Right cardiac atrium (tissue), 5 donors: ENCODE measurements around the gene BDKRB2. TPM values are rescaled to one million over a fixed set of nuclear protein-coding genes. Genes with fewer than 3 reads are reported as not detected.

Experiments used
- ATAC-seq, 2 donors: fragments of 200-7000 bp; cut with Tn5 transposase; one replicate each; pipeline versions ENCODE4 v1.8.0 to v1.9.1; 2020; ENCODE audit warnings: moderate library complexity in 2 of 2, mild to moderate bottlenecking in 1 of 2
- DNase-seq, 3 donors: peaks; one replicate each; pipeline ENCODE4 v3.0.0-alpha.2; 2020
- H3K27ac ChIP-seq: one replicate; pipeline ENCODE4 v1.5.1; 2013; ENCODE audit warnings: mild to moderate bottlenecking, low read length, control low read depth, moderate library complexity
- H3K27me3 ChIP-seq: one replicate; pipeline ENCODE4 v1.6.1; 2013; ENCODE audit not compliant: control insufficient read depth, insufficient read depth
- H3K4me1 ChIP-seq: one replicate; pipeline ENCODE4 v1.6.1; 2013; ENCODE audit warnings: low read length; ENCODE audit not compliant: control insufficient read depth, insufficient read depth
- H3K4me3 ChIP-seq: one replicate; pipeline ENCODE4 v1.5.1; 2013; ENCODE audit warnings: low read length, control low read depth
- H3K9me3 ChIP-seq: one replicate; pipeline ENCODE4 v1.6.1; 2013; ENCODE audit warnings: low read length; ENCODE audit not compliant: control insufficient read depth
- WGBS: extraction: QIAGEN DNeasy Blood & Tissue Kit; methylation state at CpG from one replicate; pipeline ENCODE4 v1.1.7; 2013; 5-methylcytosine and 5-hydroxymethylcytosine counted together
- intact Hi-C, 4 donors: fragments of 100-400 bp; cut with DNase I; formaldehyde crosslinking; loops; one replicate each; pipeline versions ENCODE4 v1.11.0 to v1.14.0; 2022 to 2023
- polyA plus RNA-seq: library from polyadenylated mRNA; stranded (reverse); fragments of 200-250 nt; gene quantifications from one replicate; pipeline ENCODE4 v1.2.3, GENCODE V29; 2013
- total RNA-seq, 4 donors: library from RNA; stranded (reverse); fragmentation: NEBNext Ultra II Directional; extraction: Animal tissue kit (Norgen Biotek cat#: 25700); gene quantifications; one replicate each; pipeline ENCODE4 v1.2.1, GENCODE V29; 2021
- donor health status: healthy with polysubstance abuse.
- donor health status: DM: no; HTN: yes; CAD: no.
- donor health status: DM: no; HTN: no; CAD: no.
- donor health status: DM: no; HTN: yes; CAD: no; lungs with severe emphysema.
- donor health status: DM: yes; HTN: yes; CAD: no.

Gene BDKRB2
- total and polyA plus RNA-seq, 5 donors: 0.23 to 1.2 (median 0.57) TPM

- H3K9me3 ChIP-seq: no peaks in the 10 kb centered on the region
- no peaks in the 10 kb centered on the region for H3K27me3 ChIP-seq
- no peak overlapping the region for H3K27ac ChIP-seq
- 7% methylated on average over 3 of the region's 3 CpGs for WGBS
- H3K4me3 ChIP-seq: no peak overlapping the region
- intact Hi-C loops: no loop called here
- H3K4me1 ChIP-seq: no peaks in the 10 kb centered on the region
- ATAC-seq (no peak), DNase-seq (no peak)
Measured at GRCh38 chr14:96267336-96267735, 62.7 kb downstream of the BDKRB2 start.

DNA sequence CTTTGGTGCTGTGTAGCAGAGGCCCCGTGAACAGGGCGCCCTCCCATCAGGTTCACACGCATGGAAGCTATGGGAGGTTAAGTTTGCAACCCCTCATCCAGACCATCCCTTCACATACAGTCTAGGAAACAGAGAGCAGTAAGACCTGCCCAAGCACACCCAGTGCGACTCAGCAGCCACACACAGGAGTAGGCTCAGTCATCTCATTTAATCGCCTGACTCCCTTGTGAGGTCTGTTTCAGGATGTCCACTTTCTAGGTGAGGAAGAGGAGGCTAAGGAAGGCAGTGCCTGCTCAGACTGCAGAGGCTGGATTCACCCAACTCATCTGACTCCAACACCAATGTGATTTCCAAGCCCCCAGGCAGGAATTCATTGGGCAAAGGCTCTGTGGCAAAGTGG, 63.3 kb downstream of the BDKRB2 start:
- Histone ChIP-seq H3K9me3 (no peaks in the 10 kb centered on the region), H3K27me3 (no peaks in the 10 kb centered on the region), H3K4me3 (no peak overlapping the region), H3K4me1 (no peaks in the 10 kb centered on the region), H3K27ac (no peak overlapping the region)
- WGBS: 95% methylated on average over 5 of the region's 5 CpGs
- ATAC-seq: no peak
- intact Hi-C loops: no loop called here
- DNase-seq: no peak

DNA sequence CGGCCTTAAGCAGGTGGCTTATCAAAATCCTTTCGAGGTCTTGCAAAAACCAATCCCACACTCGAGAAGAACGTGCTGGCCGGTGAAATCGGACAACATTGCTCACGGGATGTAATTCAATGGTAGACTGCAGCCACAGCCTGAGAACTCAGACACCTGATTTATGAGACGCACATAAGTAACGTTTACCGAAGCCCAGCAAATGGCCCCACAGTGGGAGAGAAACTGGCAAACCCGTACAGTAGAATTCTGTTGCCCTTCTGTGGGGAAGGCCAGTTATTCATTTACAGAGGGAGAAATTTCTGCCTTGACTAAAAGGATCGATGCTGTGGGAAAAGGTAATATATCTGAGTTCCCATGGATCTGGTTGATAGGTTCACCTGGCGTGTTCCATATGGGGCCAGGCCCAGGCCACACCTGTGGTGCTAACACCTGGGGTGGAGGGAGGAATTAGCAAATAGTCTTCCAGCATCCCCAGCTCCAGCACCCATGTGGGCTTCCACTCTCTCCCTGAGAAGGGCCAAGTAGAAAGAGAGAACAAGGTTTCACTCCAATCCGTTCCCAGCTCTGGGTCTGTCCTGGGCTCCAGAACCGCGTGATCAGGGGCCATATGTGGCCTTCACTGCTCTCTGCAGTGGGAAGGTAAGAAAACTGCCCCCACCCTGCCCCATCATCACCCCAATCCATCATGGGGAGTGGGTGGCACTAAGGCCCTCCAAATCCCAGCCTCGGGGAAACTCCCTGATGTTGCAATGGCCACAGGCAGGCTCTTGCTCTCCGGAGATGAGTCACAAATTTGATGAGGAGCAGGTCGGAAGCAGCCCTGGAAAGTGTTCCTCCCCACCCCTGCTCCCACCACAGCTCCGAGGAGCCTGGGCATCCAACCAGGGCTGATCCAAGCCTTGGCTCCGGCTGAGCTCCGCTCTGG, 64.1 kb downstream of the BDKRB2 start:
- Histone ChIP-seq H3K27ac (no peak overlapping the region), H3K27me3 (no peaks in the 10 kb centered on the region), H3K4me1 (no peaks in the 10 kb centered on the region), H3K4me3 (no peak overlapping the region), H3K9me3 (no peaks in the 10 kb centered on the region)
- intact Hi-C loops: no loop called here
- DNase-seq: peak in 1 of 3 donors; percentile 44
- peak in 1 of 2 donors; percentile 58 for ATAC-seq
- 80% methylated on average over 22 of the region's 22 CpGs for WGBS

GRCh38 chr14:96269359-96269710, 64.7 kb downstream of the BDKRB2 start:
- Histone ChIP-seq H3K27me3 (no peaks in the 10 kb centered on the region), H3K27ac (no peak overlapping the region), H3K4me3 (no peak overlapping the region), H3K9me3 (no peaks in the 10 kb centered on the region), H3K4me1 (no peaks in the 10 kb centered on the region)
- DNase-seq (no peak), ATAC-seq (peak in 1 of 2 donors; percentile 21)
- 83% methylated on average over 10 of the region's 10 CpGs for WGBS
- intact Hi-C loops: no loop called here

DNA sequence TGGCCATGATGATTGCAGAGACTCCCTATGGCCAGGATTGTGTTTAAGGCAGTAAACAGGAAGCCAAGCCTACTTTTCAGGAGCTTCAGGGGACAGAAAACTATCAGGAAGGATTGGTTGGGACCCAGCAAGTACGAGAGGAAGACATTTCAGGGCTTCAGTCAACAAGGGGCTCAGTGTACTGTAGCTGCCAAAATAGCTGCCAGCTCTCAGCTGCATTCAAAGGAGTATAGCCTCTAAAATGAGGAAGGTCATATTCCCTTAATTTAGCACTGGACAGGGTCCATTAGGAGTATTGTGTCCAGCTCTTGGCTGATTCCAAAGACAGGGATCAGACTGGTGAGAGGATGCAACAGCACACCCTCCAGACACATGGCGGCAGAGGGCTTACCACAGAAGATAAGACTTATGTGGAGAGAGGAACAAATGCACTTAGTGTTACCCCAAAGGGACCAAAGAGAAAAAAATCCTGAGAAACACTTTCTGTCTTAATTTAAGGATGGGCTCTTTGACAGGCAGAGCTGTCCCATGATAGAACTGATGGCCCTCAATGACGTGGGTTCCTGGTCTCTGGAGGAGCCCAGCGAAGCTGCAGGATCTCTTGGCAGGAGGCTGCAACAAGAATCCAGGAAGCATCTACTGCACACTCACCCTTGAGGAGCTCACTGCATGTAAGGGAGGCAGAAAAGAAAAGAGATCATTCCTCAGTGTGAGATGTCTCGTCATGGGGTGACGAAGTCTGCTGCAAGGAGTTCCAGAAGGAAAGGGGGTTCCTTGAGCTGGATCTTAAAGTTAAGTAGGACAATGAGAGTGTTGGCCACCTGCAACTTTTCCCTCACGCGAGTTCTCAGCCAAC, 66.2 kb downstream of the BDKRB2 start:
- no peaks in the 10 kb centered on the region for H3K27me3 ChIP-seq
- ATAC-seq (no peak), DNase-seq (no peak)
- intact Hi-C loops: loop anchor here (5.0 to 10.0 kb wide), 5 partner anchors 168 to 708 kb away; no protein-coding TSS in a partner anchor
- no peak overlapping the region for H3K4me3 ChIP-seq
- H3K27ac ChIP-seq: no peak overlapping the region
- H3K9me3 ChIP-seq: no peaks in the 10 kb centered on the region
- WGBS: 70% methylated on average over 8 of the region's 8 CpGs
- no peaks in the 10 kb centered on the region for H3K4me1 ChIP-seq

GRCh38 chr14:96271421-96271762, 66.8 kb downstream of the BDKRB2 start:
- DNase-seq (no peak), ATAC-seq (no peak)
- H3K27ac ChIP-seq: no peak overlapping the region
- H3K9me3 ChIP-seq: no peaks in the 10 kb centered on the region
- WGBS: 94% methylated on average over 1 of the region's 1 CpG
- no peak overlapping the region for H3K4me3 ChIP-seq
- intact Hi-C loops: loop anchor here (5.0 to 10.0 kb wide), 5 partner anchors 169 to 709 kb away; no protein-coding TSS in a partner anchor
- H3K27me3 ChIP-seq: no peaks in the 10 kb centered on the region
- no peaks in the 10 kb centered on the region for H3K4me1 ChIP-seq

DNA sequence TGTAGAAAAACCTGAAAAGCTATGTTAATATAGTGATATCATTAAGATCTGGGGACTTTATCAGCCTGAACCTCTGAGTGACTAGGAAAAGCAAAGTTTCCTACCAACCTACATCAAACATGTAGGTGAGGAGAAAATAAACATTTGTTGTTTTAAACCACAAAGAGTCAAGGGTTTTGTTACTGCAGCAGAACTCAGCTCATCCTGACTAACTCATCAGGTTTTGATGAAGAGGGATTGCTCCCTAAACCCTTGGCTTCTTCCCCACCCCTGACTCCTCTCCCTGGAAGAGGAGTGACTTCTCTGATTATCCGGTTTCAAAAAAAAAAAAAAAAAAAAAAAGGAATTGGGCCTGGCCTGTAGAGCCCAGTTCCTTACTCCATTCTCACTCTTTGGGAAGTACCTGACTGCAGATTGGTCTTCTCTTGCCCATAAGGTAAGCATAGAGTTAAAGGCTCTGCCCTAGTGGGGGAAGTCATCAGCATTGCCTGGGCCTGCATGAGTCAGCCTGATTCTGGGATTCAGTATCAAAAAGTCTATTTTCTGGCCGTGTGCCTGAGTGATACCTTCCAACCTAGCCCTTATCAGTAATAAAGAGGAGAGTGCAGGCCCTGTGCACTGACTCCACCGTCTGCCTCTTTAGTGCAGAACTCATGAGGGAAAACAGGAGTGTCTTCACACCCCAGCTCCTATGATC, 68.3 kb downstream of the BDKRB2 start:
- 20% methylated on average over 3 of the region's 3 CpGs for WGBS
- DNase-seq (no peak), ATAC-seq (no peak)
- intact Hi-C loops: loop anchor here (5.0 to 10.0 kb wide), 5 partner anchors 171 to 711 kb away; no protein-coding TSS in a partner anchor
- H3K9me3 ChIP-seq: peaks cover 3% of the 10 kb centered on the region
- H3K27ac ChIP-seq: no peak overlapping the region
- no peak overlapping the region for H3K4me3 ChIP-seq
- no peaks in the 10 kb centered on the region for H3K4me1 ChIP-seq
- H3K27me3 ChIP-seq: no peaks in the 10 kb centered on the region

- H3K9me3 ChIP-seq: peaks cover 6% of the 10 kb centered on the region
- no peak overlapping the region for H3K27ac ChIP-seq
Measured at GRCh38 chr14:96273629-96274028, 69.0 kb downstream of the BDKRB2 start.

DNA sequence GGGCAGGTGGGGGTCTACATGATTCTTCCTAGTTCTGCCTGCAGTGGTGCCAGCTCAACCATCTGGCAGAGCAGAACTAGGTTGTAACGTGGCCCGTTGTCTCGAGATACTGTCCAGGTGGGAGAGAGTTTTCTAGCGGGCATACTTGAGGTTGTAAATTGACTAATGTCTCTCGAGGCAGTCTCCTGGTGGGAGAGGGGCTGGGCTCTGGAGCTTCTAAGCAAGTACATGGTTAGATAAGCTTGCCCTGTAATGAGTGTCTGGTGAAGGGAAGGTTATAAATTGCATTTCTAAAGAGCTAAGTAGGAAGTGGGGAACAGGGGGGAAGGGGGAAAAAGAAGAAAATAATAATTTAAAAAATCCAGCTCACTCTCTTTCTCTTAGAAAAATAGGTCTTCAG, 69.5 kb downstream of the BDKRB2 start:
- Histone ChIP-seq H3K4me1 (no peaks in the 10 kb centered on the region), H3K4me3 (no peak overlapping the region)
- 72% methylated on average over 5 of the region's 5 CpGs for WGBS

More at GRCh38 chr14:96273629-96274028, 69.0 kb downstream of the BDKRB2 start:
- WGBS: 92% methylated on average over 5 of the region's 5 CpGs
- intact Hi-C loops: loop anchor here (2.0 to 10.0 kb wide), 6 partner anchors 171 to 711 kb away; no protein-coding TSS in a partner anchor
- no peaks in the 10 kb centered on the region for H3K27me3 ChIP-seq
- H3K4me3 ChIP-seq: no peak overlapping the region
- ATAC-seq: no peak
- DNase-seq: no peak
- H3K4me1 ChIP-seq: no peaks in the 10 kb centered on the region

GRCh38 chr14:96274543-96274942, 69.9 kb downstream of the BDKRB2 start:
- H3K27ac ChIP-seq: no peak overlapping the region
- WGBS: 65% methylated on average over 6 of the region's 6 CpGs
- no peak for DNase-seq
- no peak overlapping the region for H3K4me3 ChIP-seq
- H3K4me1 ChIP-seq: no peaks in the 10 kb centered on the region
- ATAC-seq: no peak
- intact Hi-C loops: loop anchor here (2.0 to 10.0 kb wide), 6 partner anchors 172 to 712 kb away; no protein-coding TSS in a partner anchor
- H3K27me3 ChIP-seq: no peaks in the 10 kb centered on the region
- peaks cover 6% of the 10 kb centered on the region for H3K9me3 ChIP-seq

More for the DNA sequence above, 69.5 kb downstream of the BDKRB2 start:
- Histone ChIP-seq H3K27ac (no peak overlapping the region), H3K9me3 (peaks cover 6% of the 10 kb centered on the region), H3K27me3 (no peaks in the 10 kb centered on the region)
- ATAC-seq: no peak
- DNase-seq: no peak
- intact Hi-C loops: loop anchor here (2.0 to 10.0 kb wide), 6 partner anchors 172 to 712 kb away; no protein-coding TSS in a partner anchor
